Thymus (tissue), 11 donors: ENCODE results near the gene MAP3K10. TPM values are rescaled to one million over a fixed set of nuclear protein-coding genes. Genes with fewer than 3 reads are reported as not detected.

Experiments used
- DNase-seq, 9 donors: peaks; one replicate each; pipeline ENCODE4 v3.0.0-alpha.2; 2013; ENCODE audit warnings: low spot score in 9 of 9, low read depth in 6 of 9, missing footprints in 1 of 9
- H3K27ac ChIP-seq, 2 donors: one replicate each; pipeline ENCODE4 v1.5.1; 2013; ENCODE audit warnings: control low read depth in 1 of 2, low read depth in 1 of 2, low read length in 1 of 2, mild to moderate bottlenecking in 1 of 2, moderate library complexity in 1 of 2
- H3K27me3 ChIP-seq, 2 donors: one replicate each; pipeline ENCODE4 v1.5.1; 2013; ENCODE audit warnings: low read length in 1 of 2; ENCODE audit not compliant: control insufficient read depth in 2 of 2, insufficient read depth in 1 of 2
- H3K36me3 ChIP-seq, 2 donors: one replicate each; pipeline ENCODE4 v1.5.1; 2013; ENCODE audit warnings: low read length in 1 of 2, mild to moderate bottlenecking in 1 of 2, moderate library complexity in 1 of 2; ENCODE audit not compliant: control insufficient read depth in 2 of 2, insufficient read depth in 2 of 2
- H3K4me1 ChIP-seq, 2 donors: one replicate each; pipeline ENCODE4 v1.5.1; 2013; ENCODE audit warnings: low read length in 2 of 2; ENCODE audit not compliant: control insufficient read depth in 2 of 2, insufficient read depth in 2 of 2
- H3K4me3 ChIP-seq, 2 donors: one replicate each; pipeline ENCODE4 v1.5.1; 2013; ENCODE audit warnings: low read length in 2 of 2, control low read depth in 1 of 2, mild to moderate bottlenecking in 1 of 2
- H3K9me3 ChIP-seq, 2 donors: one replicate each; pipeline ENCODE4 v1.5.1; 2013; ENCODE audit warnings: low read length in 1 of 2, mild to moderate bottlenecking in 1 of 2; ENCODE audit not compliant: control insufficient read depth in 2 of 2, insufficient read depth in 1 of 2
- WGBS: extraction: QIAGEN DNeasy Blood & Tissue Kit; methylation state at CpG from one replicate; pipeline ENCODE4 v1.1.7; 2013; 5-methylcytosine and 5-hydroxymethylcytosine counted together
- polyA plus RNA-seq: library from polyadenylated mRNA; stranded (reverse); fragments of 200-250 nt; gene quantifications from one replicate; pipeline ENCODE4 v1.2.3, GENCODE V29; 2013
- total RNA-seq: library from RNA; stranded (reverse); fragments of 120-200 nt; gene quantifications from one replicate; pipeline ENCODE4 v1.2.4, GENCODE V29; 2013
- donor health status: healthy.

Gene MAP3K10
- total and polyA plus RNA-seq, 2 donors, result 4.8 to 10.8 TPM

DNA sequence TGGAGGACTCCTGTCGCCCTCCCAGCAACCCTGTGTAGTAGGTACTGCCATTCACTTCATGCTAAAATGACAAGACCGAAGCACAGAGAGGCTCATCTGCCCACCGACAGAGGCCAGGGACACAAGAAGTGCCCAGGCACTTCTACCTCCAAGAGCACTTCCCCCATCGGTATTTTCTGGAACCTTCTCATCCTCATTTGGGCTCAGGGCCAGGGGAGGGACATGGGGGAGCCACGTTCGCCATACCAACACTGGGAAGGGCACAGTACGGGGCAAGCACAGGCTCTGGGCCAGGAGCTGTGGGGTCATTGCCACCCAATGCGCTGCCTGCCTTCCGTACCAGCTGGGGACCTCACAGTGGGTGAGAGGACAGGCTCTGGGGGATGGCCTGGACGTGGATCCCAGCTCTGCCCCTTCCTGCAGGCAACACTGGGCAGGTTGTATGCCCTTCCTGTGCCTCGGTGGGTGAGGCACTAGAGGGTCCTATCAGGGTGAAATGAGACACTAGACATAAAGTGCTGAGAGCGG, 56.6 kb downstream of the MAP3K10 start:
- Histone ChIP-seq H3K36me3 (peaks cover 29 to 47% of the 10 kb centered on the region in 2 donors), H3K4me1 (no peaks in the 10 kb centered on the region), H3K27ac (no peak overlapping the region), H3K27me3 (no peaks in the 10 kb centered on the region), H3K9me3 (no peaks in the 10 kb centered on the region), H3K4me3 (no peak overlapping the region)
- no peak for DNase-seq
- WGBS, result 96% methylated on average over 12 of the region's 12 CpGs

DNA sequence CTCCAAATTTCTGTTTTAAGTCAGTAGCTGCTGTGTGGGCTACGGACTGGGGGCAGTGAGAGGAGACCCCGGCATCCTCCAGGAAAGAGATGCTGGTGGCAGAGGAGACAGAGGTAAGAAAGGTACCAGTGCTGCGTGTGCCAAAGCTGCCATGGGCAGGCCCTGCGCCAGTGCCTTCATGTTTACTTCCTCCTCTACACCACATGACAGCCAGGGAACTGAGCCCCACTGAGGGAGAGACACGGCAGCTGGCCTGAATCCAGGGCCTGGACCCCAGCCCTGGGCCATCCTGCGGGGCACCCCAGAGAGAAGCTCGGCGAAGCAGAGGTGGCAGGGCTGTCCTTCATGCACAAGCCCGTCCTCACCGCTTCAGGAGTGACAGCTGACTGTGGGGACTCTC, 58.0 kb downstream of the MAP3K10 start:
- H3K4me1 ChIP-seq, result no peaks in the 10 kb centered on the region

DNA sequence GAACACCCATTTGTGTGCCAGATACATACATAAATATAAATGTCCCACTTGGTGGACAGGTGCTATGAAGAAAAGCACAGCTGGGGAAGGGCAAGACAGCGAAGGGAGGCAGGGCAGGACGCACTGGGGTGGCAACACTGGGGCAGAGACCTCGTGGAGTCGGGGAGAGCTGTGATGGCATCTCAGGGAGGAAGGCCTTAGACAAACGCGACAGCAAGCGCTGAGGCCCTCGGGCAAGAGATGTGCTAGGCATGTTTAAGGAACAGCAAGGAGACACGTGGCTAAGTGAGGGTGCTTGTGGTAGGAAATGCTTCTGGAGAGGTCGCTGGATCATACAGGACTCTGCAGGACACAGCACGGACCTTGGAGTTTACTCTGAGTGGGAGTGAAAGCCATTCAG, 58.6 kb downstream of the MAP3K10 start:
- WGBS, result 97% methylated on average over 11 of the region's 11 CpGs
- H3K36me3 ChIP-seq, result peaks cover 46 to 64% of the 10 kb centered on the region in 2 donors

More for the DNA sequence above, 58.0 kb downstream of the MAP3K10 start:
- no peak for DNase-seq
- H3K27ac ChIP-seq, result no peak overlapping the region
- no peak overlapping the region for H3K4me3 ChIP-seq
- H3K9me3 ChIP-seq, result no peaks in the 10 kb centered on the region
- peaks cover 43 to 60% of the 10 kb centered on the region in 2 donors for H3K36me3 ChIP-seq
- H3K27me3 ChIP-seq, result no peaks in the 10 kb centered on the region
- WGBS, result 91% methylated on average over 10 of the region's 10 CpGs

DNA sequence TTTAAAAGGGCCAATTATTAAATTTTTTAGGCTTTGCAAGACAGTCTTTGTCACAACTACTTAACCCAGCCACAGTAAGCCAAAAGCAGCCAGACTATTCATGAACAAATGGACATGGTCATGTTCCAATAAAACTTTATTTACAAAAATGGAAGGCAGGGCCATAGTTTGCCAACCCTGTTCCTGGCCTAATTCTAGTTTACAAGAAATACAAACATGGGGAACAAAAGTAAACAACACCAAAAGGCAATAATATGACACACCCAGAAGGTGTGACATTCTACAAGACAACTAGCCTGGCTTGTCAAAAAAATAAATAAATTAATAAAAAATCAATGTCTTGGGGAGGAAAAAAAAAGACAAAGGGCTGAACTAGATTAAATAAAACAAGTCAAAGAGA, 60.0 kb downstream of the MAP3K10 start:
- no peak overlapping the region for H3K4me3 ChIP-seq
- H3K36me3 ChIP-seq, result peaks cover 60 to 74% of the 10 kb centered on the region in 2 donors
- no peaks in the 10 kb centered on the region for H3K4me1 ChIP-seq
- no peaks in the 10 kb centered on the region for H3K27me3 ChIP-seq
- DNase-seq, result no peak
- H3K27ac ChIP-seq, result no peak overlapping the region
- no peaks in the 10 kb centered on the region for H3K9me3 ChIP-seq

More for the DNA sequence above, 58.6 kb downstream of the MAP3K10 start:
- no peak for DNase-seq
- no peak overlapping the region for H3K27ac ChIP-seq
- H3K9me3 ChIP-seq, result no peaks in the 10 kb centered on the region
- no peaks in the 10 kb centered on the region for H3K4me1 ChIP-seq
- no peak overlapping the region for H3K4me3 ChIP-seq
- no peaks in the 10 kb centered on the region for H3K27me3 ChIP-seq

- Histone ChIP-seq H3K36me3 (peaks cover 68 to 77% of the 10 kb centered on the region in 2 donors), H3K4me3 (no peak overlapping the region), H3K27me3 (no peaks in the 10 kb centered on the region), H3K4me1 (no peaks in the 10 kb centered on the region), H3K27ac (no peak overlapping the region), H3K9me3 (no peaks in the 10 kb centered on the region)
- 92% methylated on average over 4 of the region's 4 CpGs for WGBS
- DNase-seq, result no peak
Measured at GRCh38 chr19:40251991-40252390, 60.8 kb downstream of the MAP3K10 start.

DNA sequence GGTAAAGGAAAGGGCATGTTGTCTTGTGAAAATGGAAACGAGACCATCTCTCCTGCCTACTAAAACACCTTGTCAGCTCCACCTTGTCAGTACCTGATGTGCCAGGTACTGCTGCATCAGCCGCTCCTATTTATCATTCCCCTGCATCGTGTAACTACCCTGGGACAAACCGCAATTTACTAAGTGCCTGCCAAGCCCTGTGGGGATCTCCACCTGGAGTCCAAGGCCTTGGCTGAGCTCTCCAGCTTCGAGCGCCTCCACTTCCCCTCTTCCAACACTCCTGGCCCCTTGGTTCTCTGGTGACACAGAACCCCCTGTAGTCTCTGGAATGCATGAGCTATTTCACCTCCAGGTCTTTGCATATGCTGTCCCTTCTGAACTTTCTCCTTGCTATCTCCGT, 61.2 kb downstream of the MAP3K10 start:
- peaks cover 72 to 76% of the 10 kb centered on the region in 2 donors for H3K36me3 ChIP-seq
- 96% methylated on average over 7 of the region's 7 CpGs for WGBS
- H3K9me3 ChIP-seq, result no peaks in the 10 kb centered on the region
- no peak overlapping the region for H3K4me3 ChIP-seq
- H3K4me1 ChIP-seq, result no peaks in the 10 kb centered on the region
- H3K27ac ChIP-seq, result no peak overlapping the region
- no peaks in the 10 kb centered on the region for H3K27me3 ChIP-seq
- no peak for DNase-seq

DNA sequence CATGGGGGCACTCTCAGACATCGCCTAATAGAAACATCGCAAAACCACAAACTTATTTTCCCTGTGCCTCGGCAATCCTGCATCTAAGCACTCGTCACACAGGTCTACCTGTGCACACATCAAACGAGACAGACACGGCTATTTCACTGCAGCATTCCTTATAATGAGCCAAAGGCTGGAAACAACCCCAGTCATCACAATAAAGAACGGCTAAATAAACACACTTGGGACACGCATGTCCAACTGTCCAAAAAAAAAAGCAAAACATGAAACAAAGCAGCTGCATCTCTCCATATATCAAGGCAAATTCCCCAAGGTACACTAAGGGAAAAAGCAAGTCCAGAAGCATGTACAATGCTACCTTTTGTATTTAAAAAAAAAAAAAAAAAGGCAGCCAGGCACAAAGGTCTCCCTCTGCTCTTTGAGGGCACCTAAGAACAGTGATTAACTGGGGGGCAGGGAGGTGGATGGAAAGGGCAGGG, 62.4 kb downstream of the MAP3K10 start:
- no peak for DNase-seq
- no peaks in the 10 kb centered on the region for H3K4me1 ChIP-seq
- H3K27me3 ChIP-seq, result no peaks in the 10 kb centered on the region
- H3K36me3 ChIP-seq, result peaks cover 70 to 72% of the 10 kb centered on the region in 2 donors
- H3K9me3 ChIP-seq, result no peaks in the 10 kb centered on the region
- H3K4me3 ChIP-seq, result no peak overlapping the region
- no peak overlapping the region for H3K27ac ChIP-seq
- 96% methylated on average over 8 of the region's 8 CpGs for WGBS

- WGBS, result 98% methylated on average over 16 of the region's 16 CpGs
- no peaks in the 10 kb centered on the region for H3K4me1 ChIP-seq
- no peaks in the 10 kb centered on the region for H3K27me3 ChIP-seq
- H3K36me3 ChIP-seq, result peaks cover 60 to 66% of the 10 kb centered on the region in 2 donors
- no peaks in the 10 kb centered on the region for H3K9me3 ChIP-seq
- DNase-seq, result no peak
- no peak overlapping the region for H3K27ac ChIP-seq
- no peak overlapping the region for H3K4me3 ChIP-seq
Measured at GRCh38 chr19:40254714-40255418, 63.6 kb downstream of the MAP3K10 start.

DNA sequence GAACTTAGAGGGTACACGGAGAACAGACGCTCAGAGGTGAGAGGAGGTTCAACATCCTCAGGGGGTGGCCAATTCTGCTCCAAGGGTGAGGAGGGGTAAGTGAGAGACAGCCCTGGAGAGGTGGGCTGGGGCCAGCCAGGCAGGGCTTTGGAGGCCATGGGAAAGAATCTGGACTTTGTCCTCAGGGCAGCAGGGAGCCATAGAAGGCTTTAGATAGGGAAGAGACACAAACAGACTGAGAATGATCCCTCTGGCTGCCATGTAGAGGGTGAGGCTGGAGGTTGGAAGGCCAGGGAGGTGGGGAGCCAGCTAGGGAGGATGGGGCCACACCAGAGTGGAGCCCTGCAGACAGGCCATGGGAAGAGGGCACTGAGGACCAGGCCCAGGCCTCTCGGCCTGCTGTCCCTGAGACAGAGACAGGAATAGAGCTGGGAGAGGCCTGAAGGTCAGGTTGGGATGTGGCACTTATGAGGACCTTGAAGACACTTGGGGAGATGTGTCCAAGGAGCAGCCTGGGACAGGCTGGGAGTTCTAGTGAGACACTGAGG, 64.5 kb downstream of the MAP3K10 start:
- H3K27me3 ChIP-seq, result no peaks in the 10 kb centered on the region
- WGBS, result 98% methylated on average over 3 of the region's 3 CpGs
- H3K4me3 ChIP-seq, result no peak overlapping the region
- H3K27ac ChIP-seq, result no peak overlapping the region
- H3K4me1 ChIP-seq, result no peaks in the 10 kb centered on the region
- peaks cover 53 to 61% of the 10 kb centered on the region in 2 donors for H3K36me3 ChIP-seq
- no peak for DNase-seq
- no peaks in the 10 kb centered on the region for H3K9me3 ChIP-seq
